GM10248 (cell line): ENCODE measurements around the gene SLC39A10.

Source experiments
- CTCF ChIA-PET: fragments of 300-600 bp; sonication (Branson Sonifier 250); formaldehyde crosslinking; extraction: SDS; loops from one replicate; lab custom pipeline; 2021; ENCODE audit warnings: antibody characterized with exemption; lab: Yijun Ruan, JAX
- POLR2A ChIA-PET: fragments of 350-650 bp; sonication (Branson Sonifier 250); formaldehyde crosslinking; extraction: SDS; loops from one replicate; lab custom pipeline; 2020; ENCODE audit warnings: antibody characterized with exemption; lab: Yijun Ruan, JAX
- DNase-seq: peaks from one replicate; pipeline ENCODE4 v3.0.0; 2012; ENCODE audit errors: extremely low spot score
- TF ChIP-seq, protein P1 (sequence below): IDR thresholded peaks from 2 replicates; pipeline ENCODE4 v1.5.1; 2012; ENCODE audit warnings: mild to moderate bottlenecking, low read depth; ENCODE audit errors: extremely low read depth, missing control alignments, control extremely low read depth

SLC39A10 gene

DNA sequence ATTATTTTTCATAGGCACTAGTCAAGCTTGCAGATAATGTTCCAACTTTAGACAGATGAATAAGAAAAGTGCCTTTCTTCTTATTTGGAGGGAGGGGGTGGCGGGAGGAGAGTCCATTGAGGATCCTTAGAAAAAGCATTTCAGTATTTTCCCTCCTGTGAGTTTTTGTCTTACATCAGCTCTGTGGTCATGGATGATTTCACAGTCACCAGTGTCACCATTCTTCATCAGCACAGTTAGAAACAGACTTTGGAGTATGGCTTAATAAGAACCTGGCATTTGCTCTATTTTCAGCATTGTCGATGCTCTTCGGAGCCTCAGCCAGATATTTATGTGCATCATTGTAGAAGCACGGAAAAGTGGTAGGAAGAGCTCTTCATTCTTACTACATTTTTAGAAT lies 70.1 kb downstream of the SLC39A10 start:
- ChIA-PET CTCF (interaction anchor here (1.3 kb wide), 1 partner anchor 15 kb away, joined by 3 read pairs; no protein-coding TSS in a partner anchor), POLR2A (no interaction called here)
- no peak for DNase-seq
- TF ChIP-seq, protein P1, sequence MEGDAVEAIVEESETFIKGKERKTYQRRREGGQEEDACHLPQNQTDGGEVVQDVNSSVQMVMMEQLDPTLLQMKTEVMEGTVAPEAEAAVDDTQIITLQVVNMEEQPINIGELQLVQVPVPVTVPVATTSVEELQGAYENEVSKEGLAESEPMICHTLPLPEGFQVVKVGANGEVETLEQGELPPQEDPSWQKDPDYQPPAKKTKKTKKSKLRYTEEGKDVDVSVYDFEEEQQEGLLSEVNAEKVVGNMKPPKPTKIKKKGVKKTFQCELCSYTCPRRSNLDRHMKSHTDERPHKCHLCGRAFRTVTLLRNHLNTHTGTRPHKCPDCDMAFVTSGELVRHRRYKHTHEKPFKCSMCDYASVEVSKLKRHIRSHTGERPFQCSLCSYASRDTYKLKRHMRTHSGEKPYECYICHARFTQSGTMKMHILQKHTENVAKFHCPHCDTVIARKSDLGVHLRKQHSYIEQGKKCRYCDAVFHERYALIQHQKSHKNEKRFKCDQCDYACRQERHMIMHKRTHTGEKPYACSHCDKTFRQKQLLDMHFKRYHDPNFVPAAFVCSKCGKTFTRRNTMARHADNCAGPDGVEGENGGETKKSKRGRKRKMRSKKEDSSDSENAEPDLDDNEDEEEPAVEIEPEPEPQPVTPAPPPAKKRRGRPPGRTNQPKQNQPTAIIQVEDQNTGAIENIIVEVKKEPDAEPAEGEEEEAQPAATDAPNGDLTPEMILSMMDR: no peak

DNA sequence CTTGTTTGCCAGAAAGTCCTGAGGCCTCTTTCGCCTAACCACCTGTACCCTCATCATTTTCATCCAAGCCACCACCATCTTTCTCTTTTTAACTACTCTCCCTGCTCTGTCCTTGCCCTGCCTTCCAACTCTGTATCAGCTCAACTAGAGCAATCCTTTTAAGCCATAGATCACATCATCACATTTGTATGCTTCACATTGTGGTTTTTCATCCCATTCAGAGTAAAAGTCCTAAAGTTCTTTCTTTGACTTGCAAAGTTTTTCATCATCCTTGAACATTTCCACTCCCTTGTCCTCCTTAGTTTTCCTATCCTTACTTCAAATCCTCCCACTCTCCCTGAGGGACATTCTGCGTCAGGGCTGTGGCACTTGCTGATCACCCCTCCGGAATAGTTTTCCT lies 73.9 kb downstream of the SLC39A10 start:
- TF ChIP-seq, protein P1: no peak
- ChIA-PET POLR2A (no interaction called here), CTCF (interaction anchor here (1.4 kb wide), 1 partner anchor 35 kb away, joined by 3 read pairs; no protein-coding TSS in a partner anchor)
- DNase-seq: no peak

- POLR2A ChIA-PET: no interaction called here
- TF ChIP-seq, protein P1: no peak
- CTCF ChIA-PET: interaction anchor here (1.3 kb wide), 1 partner anchor 72 kb away, joined by 3 read pairs; no protein-coding TSS in a partner anchor
- DNase-seq: no peak
Observed at GRCh38 chr2:195732574-195732973, 75.5 kb downstream of the SLC39A10 start.

DNA sequence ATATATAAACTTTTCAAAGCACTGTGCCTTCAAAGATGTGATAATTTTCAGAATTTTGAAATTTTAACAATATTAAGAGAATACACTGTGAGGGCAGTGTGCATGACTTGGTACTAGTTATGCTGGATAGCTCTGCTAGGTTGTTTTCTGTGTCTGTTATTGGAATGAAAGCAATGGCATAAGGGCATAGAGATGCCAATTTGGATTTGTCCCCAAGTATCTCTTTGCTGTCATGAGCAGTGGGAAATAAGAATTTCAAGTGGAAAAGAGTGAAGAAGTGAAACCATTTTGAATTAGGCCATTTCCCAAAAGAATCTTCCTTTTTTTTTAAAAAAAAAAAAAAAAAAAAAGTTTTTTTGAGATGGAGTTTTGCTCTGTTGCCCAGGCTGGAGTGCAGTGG lies 76.8 kb downstream of the SLC39A10 start:
- TF ChIP-seq, protein P1: no peak
- no peak for DNase-seq
- CTCF ChIA-PET: no interaction called here
- POLR2A ChIA-PET: no interaction called here

DNA sequence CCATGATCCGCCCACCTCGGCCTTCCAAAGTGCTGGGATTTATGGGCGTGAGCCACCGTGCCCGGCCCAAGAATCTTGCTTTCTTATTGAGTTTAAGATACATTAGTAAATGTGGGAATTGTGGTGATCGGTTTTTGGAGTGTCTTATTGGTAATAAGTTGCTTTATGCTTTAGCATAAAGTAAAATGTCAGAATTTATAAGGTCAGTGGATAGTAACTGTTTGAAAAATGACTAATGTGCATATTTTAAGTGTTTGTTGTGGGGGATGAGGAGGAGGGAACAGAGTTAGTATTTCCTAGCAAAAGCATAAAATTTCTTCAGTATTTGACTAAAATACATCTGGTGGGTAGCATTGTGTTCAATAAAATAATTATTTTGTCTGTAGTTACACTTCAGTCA lies 77.4 kb downstream of the SLC39A10 start:
- CTCF ChIA-PET: no interaction called here
- DNase-seq: no peak
- TF ChIP-seq, protein P1: no peak
- POLR2A ChIA-PET: no interaction called here

DNA sequence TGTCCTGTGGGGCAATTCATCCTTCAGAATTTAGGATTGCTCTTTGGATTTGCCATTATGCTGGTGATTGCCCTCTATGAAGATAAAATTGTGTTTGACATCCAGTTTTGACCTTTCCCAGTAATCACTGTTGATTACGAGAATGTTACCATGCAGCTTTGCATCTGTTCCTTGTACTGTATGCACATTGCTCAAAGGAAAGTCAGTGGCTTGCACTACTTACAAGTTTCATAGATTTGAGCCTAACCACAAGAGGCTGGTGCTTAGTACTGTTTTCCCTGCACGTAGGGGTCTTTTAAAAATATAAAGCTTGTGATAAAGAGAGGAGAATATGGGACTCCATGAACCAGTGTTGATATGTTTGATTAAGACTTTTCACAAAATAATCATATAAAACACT lies 77.9 kb downstream of the SLC39A10 start:
- DNase-seq: no peak
- ChIA-PET POLR2A (no interaction called here), CTCF (no interaction called here)
- TF ChIP-seq, protein P1: no peak

DNA sequence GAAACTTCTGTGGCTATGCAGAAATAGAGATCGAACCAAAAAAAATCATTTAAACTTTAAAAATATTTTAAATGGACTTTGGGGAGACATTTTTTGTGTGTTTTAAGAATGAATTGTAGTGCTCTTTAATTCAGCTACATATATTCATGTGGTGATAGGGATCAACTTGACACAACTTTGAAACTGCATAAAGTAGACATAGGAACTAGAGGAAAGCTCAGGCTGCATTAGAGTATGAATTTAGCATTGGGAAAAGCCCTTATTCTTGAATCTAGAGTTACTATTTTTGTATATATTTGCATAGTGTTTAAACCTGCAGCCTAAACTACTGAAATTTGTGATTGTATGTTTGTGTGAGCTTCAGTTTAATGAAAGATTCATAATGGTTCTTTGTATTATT lies 78.3 kb downstream of the SLC39A10 start:
- DNase-seq: no peak
- ChIA-PET CTCF (no interaction called here), POLR2A (no interaction called here)
- TF ChIP-seq, protein P1: no peak
